ENCODE results near the gene PTPRK. TPM values are rescaled to one million over a fixed set of nuclear protein-coding genes. Genes with fewer than 3 reads are reported as not detected.

The PTPRK gene
- total and polyA plus RNA-seq, 12 donors = 3.2 to 22.4 (median 15.0) TPM

GRCh38 chr6:128394167-128394566 lies 126.2 kb downstream of the PTPRK start:
- Histone ChIP-seq H3K4me1 (replicated peaks in 1 of 2) (peaks cover 6 to 18% of the 10 kb centered on the region in 2 donors), H3K4me3 (no peak overlapping the region), H3K36me3 (replicated peaks in 1 of 2) (no peaks in the 10 kb centered on the region), H3K27me3 (no peaks in the 10 kb centered on the region), H3K27ac (no peak overlapping the region), H3K9me3 (replicated peaks in 1 of 3) (no peaks in the 10 kb centered on the region)
- TF ChIP-seq POLR2A (IDR thresholded peaks at IDR 0.05) (no peak), CTCF (IDR thresholded peaks at IDR 0.05) (no peak)
- 92 to 100% (median 95%) methylated on average over 1 of the region's 1 CpG for WGBS, 4 donors
- intact Hi-C loops (cut with DNase I) = no loop called here
- no peak for DNase-seq

- peaks cover 3 to 13% of the 10 kb centered on the region in 2 donors for H3K4me1 ChIP-seq (replicated peaks in 1 of 2)
- intact Hi-C loops (cut with DNase I) = no loop called here
- no peaks in the 10 kb centered on the region for H3K27me3 ChIP-seq
- H3K9me3 ChIP-seq (replicated peaks in 1 of 3) = no peaks in the 10 kb centered on the region
- H3K36me3 ChIP-seq (replicated peaks in 1 of 2) = no peaks in the 10 kb centered on the region
- no peak overlapping the region for H3K27ac ChIP-seq
- TF ChIP-seq CTCF (IDR thresholded peaks at IDR 0.05) (no peak), POLR2A (IDR thresholded peaks at IDR 0.05) (no peak)
- H3K4me3 ChIP-seq = no peak overlapping the region
- no peak for DNase-seq
- 46 to 52% (median 48%) methylated on average over 4 of the region's 4 CpGs for WGBS, 4 donors
Measured at GRCh38 chr6:128389820-128390534, 130.4 kb downstream of the PTPRK start.

- Histone ChIP-seq H3K9me3 (replicated peaks in 1 of 3) (no peaks in the 10 kb centered on the region), H3K4me3 (no peak overlapping the region), H3K36me3 (replicated peaks in 1 of 2) (no peaks in the 10 kb centered on the region), H3K27ac (no peak overlapping the region), H3K4me1 (replicated peaks in 1 of 2) (peaks cover 0 to 6% of the 10 kb centered on the region in 2 donors), H3K27me3 (no peaks in the 10 kb centered on the region)
- 0% methylated on average over 1 of the region's 1 CpG for WGBS, 4 donors
- intact Hi-C loops (cut with DNase I) = no loop called here
- TF ChIP-seq POLR2A (IDR thresholded peaks at IDR 0.05) (no peak), CTCF (IDR thresholded peaks at IDR 0.05) (no peak)
- no peak for DNase-seq
Measured at GRCh38 chr6:128388380-128388779, 132.0 kb downstream of the PTPRK start.

GRCh38 chr6:128380891-128381290 lies 139.5 kb downstream of the PTPRK start:
- intact Hi-C loops (cut with DNase I) = no loop called here

More at GRCh38 chr6:128380891-128381290, 139.5 kb downstream of the PTPRK start:
- TF ChIP-seq POLR2A (IDR thresholded peaks at IDR 0.05) (no peak), CTCF (IDR thresholded peaks at IDR 0.05) (no peak)
- Histone ChIP-seq H3K36me3 (replicated peaks in 1 of 2) (no peaks in the 10 kb centered on the region), H3K4me1 (replicated peaks in 1 of 2) (peaks cover 3 to 13% of the 10 kb centered on the region in 2 donors), H3K4me3 (no peak overlapping the region), H3K27ac (no peak overlapping the region), H3K9me3 (replicated peaks in 1 of 3) (peaks cover 0 to 7% (median 0%) of the 10 kb centered on the region in 3 donors), H3K27me3 (no peaks in the 10 kb centered on the region)
- DNase-seq = no peak
